AG09319 (cell line): Measurements from ENCODE around the gene VDAC1.

ENCODE experiments used
- DNase-seq: peaks from one replicate; pipeline ENCODE4 v3.0.0-alpha.2; 2010; ENCODE audit warnings: low read depth; ENCODE audit errors: extremely low read depth
- TF ChIP-seq, protein P1 (sequence below): IDR thresholded peaks from 2 replicates; pipeline ENCODE4 v1.5.1; 2011; ENCODE audit warnings: low read depth, mild to moderate bottlenecking, inconsistent platforms, low read length, moderate library complexity

The VDAC1 gene

DNA sequence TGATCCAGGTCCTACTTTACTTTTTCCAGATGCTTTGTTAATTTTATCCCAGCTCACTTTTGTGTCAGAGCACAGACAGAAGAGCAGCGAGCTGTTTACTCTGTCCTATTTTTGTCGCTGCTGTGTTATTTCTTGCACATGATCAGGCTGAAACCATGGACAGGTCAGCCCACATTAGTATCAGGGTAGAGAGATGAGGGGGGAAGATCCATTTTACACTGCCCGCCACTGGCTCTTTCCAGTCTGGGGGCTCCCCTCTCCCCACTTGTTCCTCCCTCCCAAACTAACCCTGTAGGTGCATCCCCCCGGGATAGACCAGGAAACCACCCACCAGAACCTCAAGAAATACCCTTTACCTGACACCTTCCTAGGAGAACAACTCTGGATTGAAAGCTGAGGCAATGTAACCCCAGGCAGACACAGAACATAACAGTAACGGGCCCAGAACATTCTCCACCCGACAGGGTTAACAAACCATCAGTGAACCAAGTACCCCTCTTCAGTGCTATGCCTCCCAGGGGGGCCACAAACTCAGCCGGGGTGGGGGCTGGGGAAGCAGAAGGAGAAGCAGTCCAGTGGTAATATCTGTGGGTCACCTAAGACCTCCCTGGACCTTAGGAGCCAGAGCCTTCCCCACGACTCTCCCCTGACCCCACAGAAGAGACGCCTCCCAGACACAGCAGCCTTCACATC lies 10.3 kb downstream of the VDAC1 start:
- TF ChIP-seq, protein P1, sequence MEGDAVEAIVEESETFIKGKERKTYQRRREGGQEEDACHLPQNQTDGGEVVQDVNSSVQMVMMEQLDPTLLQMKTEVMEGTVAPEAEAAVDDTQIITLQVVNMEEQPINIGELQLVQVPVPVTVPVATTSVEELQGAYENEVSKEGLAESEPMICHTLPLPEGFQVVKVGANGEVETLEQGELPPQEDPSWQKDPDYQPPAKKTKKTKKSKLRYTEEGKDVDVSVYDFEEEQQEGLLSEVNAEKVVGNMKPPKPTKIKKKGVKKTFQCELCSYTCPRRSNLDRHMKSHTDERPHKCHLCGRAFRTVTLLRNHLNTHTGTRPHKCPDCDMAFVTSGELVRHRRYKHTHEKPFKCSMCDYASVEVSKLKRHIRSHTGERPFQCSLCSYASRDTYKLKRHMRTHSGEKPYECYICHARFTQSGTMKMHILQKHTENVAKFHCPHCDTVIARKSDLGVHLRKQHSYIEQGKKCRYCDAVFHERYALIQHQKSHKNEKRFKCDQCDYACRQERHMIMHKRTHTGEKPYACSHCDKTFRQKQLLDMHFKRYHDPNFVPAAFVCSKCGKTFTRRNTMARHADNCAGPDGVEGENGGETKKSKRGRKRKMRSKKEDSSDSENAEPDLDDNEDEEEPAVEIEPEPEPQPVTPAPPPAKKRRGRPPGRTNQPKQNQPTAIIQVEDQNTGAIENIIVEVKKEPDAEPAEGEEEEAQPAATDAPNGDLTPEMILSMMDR: no peak
- DNase-seq: no peak

DNA sequence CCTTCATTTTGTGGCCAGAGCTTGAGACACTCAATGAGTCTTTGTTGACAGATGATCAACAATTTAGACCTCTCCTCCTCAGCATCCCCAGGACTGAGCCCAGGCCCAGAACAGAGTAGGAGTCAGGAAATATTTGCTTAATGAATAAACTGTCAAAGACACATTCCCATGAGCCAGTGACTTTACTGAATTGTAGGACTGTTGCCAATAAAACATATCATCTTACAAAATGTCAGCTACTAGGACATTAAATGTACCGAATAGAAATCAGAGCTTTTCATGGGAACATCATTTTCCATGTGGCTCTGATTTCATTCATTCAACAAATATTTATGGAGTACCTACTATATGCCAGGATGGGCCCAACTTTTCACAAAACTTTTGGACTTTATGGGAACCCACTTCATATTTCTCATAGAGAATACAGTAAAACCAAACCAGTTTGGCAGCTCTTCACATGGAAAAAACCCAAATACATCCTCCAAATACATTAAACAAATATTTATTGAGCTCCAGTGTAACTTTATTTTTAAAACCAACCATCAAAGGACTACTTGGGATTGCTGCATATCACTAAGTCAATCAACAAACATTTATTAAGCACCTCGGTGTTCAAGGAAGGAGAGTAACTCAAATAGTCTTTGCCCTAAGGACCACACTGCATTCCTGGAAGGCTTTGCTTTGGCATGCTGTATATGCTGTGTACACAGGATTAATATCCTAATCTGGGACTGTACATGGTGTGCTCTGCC lies 11.4 kb downstream of the VDAC1 start:
- DNase-seq: no peak
- TF ChIP-seq, protein P1: no peak

DNA sequence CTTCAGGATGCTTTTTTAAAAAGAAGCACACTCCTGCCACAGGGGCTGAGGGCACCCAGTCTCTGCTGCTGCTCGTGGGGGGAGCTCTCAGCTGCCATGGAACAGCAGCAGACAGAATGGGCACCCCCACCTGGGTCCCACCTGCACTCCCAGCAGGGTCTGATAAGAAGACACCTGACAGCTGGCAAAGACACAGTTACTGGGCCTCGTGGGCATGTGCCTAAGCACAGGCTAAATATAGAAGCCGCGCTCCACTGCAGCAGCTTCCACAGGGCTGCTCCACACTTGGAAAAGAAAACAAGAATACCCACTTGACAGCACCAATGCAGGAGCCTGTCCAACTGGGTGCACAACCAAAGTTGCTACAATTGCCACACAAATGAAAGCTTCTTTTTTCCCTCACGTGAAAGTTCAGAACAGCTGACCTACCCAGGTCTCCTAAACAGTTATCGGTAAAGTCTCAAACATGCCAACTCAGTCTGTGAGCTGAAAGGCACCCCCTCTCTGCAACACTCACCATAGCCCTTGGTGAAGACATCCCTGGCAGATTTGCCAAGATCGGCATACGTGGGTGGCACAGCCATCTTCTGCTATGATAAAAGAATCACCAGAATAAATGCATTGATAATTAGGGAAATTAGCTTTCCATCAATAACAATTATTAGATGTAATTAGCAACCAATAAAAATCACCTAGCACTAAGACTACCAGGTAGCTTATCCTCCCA lies 12.2 kb downstream of the VDAC1 start:
- no peak for DNase-seq
- TF ChIP-seq, protein P1: no peak

DNA sequence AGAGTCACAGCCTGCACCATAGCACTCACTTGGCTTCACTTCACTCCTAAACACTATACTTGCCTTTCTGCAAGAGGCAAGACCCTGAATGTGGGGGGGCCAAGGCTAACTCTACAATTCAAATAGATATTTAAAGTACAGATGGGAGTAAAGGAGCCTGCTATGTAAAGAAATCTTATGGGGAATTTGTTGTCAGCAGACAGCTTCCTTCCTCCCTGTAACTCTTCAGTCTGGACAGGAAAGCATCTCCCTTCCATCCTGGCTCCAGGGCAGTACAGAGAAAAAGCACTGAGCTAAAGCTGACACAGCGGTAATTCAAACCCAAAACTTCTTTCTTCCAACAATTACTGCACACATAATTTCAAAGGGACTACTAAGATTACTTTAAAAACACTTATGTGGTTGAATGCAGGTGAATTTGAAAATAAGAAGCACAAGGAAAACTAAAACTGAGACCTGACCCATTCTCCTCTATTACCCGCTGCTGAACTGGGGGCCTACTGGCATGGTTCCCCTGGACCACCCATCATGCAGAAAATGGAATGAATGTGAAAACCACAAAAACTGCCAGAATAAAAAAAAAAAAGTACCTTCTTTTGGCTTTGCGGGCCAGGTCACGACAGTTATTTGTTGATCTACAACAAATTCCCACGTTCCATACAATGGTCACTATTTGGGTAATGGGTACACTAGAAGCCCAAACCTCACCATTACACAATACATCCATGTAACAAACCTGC lies 13.4 kb downstream of the VDAC1 start:
- TF ChIP-seq, protein P1: no peak
- no peak for DNase-seq

DNA sequence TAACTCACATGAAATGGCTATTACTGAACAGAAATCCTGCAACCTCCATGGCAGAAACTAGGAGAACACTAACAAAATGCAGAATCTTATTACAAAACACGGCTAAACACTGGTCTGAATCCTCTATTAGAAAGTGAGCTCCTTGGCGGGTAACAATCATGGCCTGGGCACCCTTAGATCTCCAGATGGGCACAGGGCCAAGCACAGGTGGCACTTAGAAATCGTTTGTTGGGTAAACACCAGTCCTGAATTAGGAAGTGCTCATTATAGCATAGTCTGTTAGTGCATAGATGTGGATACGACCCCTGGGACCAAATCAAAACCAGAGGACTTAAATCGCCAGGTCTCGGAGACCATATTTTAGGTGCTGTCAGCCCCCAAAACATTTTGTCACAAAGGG lies 14.4 kb downstream of the VDAC1 start:
- no peak for DNase-seq
- TF ChIP-seq, protein P1: no peak

DNA sequence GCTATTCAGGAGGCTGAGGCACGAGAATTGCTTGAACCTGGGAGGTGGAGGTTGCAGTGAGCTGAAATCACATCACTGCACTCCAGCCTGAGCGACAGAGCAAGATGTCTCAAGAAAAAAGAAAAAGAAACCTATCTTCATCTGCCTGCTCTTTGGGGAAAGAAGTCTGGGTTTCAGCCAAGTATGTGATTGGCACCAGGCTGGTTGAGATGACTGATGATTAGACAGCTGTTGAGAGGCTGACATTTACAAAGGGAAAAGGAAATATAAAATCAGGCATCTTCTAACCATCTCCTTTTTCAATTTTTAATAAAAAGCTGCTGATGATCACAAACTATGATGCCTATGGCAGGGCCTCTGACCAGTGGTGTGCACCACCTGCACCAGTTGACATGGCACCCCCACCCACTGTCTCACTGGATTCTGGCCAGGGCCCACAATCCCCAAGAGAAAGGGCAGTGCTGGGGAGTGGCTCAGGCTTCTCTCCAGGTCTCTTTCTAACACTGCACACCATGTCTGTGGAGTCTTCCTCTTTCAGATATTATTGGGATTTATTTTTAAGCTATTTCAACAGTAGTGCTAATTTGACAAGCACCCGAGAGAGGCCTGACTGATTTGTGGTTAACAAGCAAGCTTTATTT lies 19.1 kb downstream of the VDAC1 start:
- no peak for DNase-seq
- TF ChIP-seq, protein P1: no peak
